ENCODE results near the gene ZNF684. TPM values are rescaled to one million over a fixed set of nuclear protein-coding genes. Genes with fewer than 3 reads are reported as not detected.

Gene ZNF684
- total RNA-seq, 4 donors from 2014 or later: 2.3 to 46.2 (median 4.4) TPM

DNA sequence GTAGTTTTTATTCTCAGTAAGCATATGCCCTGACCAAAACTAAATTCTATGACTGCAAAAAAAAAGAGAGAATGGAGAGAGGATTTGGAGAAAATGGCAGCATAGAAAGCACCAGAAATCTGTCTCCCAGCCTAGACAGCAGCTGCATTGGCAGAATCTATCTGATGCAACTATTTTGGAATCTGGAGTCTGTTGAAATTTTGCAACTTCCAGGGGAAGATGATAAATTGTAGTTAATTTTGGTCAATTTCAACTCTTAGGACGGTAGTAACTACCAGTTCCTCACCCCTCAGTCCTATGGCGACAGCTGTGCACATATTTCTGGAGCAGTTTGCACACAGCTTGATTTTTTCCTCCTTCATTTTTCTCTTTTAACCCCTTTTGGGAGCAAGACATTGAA lies 11.9 kb upstream of the ZNF684 start:
- no peak overlapping the region for H3K4me3 ChIP-seq
- no peaks in the 10 kb centered on the region for H3K27me3 ChIP-seq
- H3K27ac ChIP-seq: no peak overlapping the region
- H3K36me3 ChIP-seq: peaks cover 0 to 10% (median 0%) of the 10 kb centered on the region in 3 donors
- no peak for DNase-seq
- no peaks in the 10 kb centered on the region for H3K4me1 ChIP-seq
- peaks cover 0 to 11% (median 0%) of the 10 kb centered on the region in 4 donors for H3K9me3 ChIP-seq
- TF ChIP-seq, protein P1, sequence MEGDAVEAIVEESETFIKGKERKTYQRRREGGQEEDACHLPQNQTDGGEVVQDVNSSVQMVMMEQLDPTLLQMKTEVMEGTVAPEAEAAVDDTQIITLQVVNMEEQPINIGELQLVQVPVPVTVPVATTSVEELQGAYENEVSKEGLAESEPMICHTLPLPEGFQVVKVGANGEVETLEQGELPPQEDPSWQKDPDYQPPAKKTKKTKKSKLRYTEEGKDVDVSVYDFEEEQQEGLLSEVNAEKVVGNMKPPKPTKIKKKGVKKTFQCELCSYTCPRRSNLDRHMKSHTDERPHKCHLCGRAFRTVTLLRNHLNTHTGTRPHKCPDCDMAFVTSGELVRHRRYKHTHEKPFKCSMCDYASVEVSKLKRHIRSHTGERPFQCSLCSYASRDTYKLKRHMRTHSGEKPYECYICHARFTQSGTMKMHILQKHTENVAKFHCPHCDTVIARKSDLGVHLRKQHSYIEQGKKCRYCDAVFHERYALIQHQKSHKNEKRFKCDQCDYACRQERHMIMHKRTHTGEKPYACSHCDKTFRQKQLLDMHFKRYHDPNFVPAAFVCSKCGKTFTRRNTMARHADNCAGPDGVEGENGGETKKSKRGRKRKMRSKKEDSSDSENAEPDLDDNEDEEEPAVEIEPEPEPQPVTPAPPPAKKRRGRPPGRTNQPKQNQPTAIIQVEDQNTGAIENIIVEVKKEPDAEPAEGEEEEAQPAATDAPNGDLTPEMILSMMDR (IDR thresholded peaks at IDR 0.05): no peak
- no peak for TF ChIP-seq POLR2A (IDR thresholded peaks at IDR 0.05)

DNA sequence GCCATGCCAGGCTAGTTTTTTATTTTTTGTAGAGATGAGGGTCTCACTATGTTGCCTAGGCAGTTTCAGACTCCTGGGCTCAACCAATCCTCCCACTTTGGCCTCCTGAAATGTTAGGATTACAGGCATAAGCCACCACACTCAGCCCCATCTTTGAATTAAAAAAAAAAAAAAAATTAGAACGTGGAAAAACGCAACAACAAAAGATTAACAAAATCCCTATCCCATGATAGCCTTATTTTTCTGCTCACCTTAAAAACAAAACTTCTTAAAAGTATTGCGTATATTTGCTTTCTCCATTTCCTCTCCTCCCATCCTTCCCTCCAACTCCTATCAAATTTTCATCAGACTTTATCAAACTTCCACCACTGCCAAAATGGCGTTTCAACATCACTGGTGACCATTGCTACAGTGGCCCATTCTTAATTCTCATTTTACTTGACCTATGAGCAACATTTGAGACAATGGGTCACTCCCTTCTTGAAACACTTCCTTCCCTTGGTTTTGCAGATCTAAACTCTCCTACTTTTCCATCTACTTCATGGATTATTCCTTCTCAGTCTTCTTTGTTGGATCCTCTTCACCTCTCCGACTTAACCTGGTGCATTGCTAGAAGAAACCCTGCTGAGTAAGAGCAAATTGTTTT lies 579 bp upstream of the ZNF684 start:
- DNase-seq: no peak
- no peaks in the 10 kb centered on the region for H3K9me3 ChIP-seq
- H3K27me3 ChIP-seq: no peaks in the 10 kb centered on the region
- TF ChIP-seq, protein P1 (IDR thresholded peaks at IDR 0.05): no peak
- no peak for TF ChIP-seq POLR2A (IDR thresholded peaks at IDR 0.05)
- peak overlapping the region; percentile 63 to 82 (median 78) for H3K27ac ChIP-seq
- H3K4me1 ChIP-seq: peaks cover 0 to 15% (median 4%) of the 10 kb centered on the region in 4 donors
- no peaks in the 10 kb centered on the region for H3K36me3 ChIP-seq
- H3K4me3 ChIP-seq: peak overlapping the region; percentile 46 to 73 (median 64)

DNA sequence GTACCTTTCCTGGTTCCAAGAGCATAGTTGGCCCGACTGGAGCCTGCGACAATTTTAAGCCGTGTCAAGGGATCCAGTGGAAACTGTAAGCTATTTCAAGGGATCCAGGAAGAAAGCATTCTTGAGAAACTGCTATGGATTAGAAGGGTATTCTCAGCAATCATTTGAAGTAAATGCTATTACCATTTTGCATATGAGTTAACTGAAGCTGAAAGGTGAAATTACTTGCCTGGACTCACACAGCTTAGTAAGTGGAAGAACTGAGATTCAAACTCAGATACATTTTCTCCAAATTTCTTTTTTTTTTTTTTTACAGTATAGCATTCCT lies 589 bp downstream of the ZNF684 start:
- H3K4me1 ChIP-seq: peaks cover 0 to 15% (median 4%) of the 10 kb centered on the region in 4 donors
- H3K4me3 ChIP-seq: peak overlapping the region; percentile 46 to 73 (median 64)
- TF ChIP-seq, protein P1 (IDR thresholded peaks at IDR 0.05): no peak
- TF ChIP-seq POLR2A (IDR thresholded peaks at IDR 0.05): no peak
- H3K27ac ChIP-seq: peak overlapping the region; percentile 63 to 82 (median 78)
- DNase-seq: no peak
- no peaks in the 10 kb centered on the region for H3K36me3 ChIP-seq
- H3K27me3 ChIP-seq: no peaks in the 10 kb centered on the region
- H3K9me3 ChIP-seq: no peaks in the 10 kb centered on the region

DNA sequence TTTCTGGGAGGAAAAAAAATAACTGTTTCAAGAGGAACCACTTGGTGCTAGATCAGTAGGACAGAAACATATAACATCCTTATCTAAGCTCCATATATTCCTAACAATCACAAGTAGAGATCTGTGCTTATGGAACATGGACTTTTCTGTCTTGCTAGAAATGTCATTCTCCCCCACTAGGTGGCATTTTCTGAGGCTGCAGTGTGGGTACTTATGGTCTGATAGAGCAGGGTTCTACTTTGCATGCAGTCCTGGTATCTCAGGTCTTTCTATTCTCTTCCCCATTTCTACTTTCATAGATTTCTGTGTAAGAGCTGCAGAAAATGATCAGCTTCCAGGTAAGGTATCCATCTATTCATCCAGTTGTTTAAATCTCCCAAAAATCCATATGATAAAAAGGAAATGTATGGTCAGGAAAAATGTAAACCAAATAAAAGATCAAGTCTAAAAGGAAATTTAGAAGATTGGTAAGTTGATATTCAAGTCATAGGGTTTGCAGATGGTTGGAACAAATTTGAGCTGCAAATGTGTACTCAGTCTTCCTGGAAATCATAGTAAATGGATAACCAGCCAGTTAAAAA lies 1.5 kb downstream of the ZNF684 start:
- H3K36me3 ChIP-seq: no peaks in the 10 kb centered on the region
- no peak overlapping the region for H3K27ac ChIP-seq
- H3K4me1 ChIP-seq: peaks cover 0 to 15% (median 4%) of the 10 kb centered on the region in 4 donors
- H3K27me3 ChIP-seq: no peaks in the 10 kb centered on the region
- no peaks in the 10 kb centered on the region for H3K9me3 ChIP-seq
- peak in 1 of 3 donors; percentile 51 for DNase-seq
- H3K4me3 ChIP-seq: no peak overlapping the region
- TF ChIP-seq, protein P1 (IDR thresholded peaks at IDR 0.05): peak; percentile 32 to 60 (median 47)
- TF ChIP-seq POLR2A (IDR thresholded peaks at IDR 0.05): no peak

DNA sequence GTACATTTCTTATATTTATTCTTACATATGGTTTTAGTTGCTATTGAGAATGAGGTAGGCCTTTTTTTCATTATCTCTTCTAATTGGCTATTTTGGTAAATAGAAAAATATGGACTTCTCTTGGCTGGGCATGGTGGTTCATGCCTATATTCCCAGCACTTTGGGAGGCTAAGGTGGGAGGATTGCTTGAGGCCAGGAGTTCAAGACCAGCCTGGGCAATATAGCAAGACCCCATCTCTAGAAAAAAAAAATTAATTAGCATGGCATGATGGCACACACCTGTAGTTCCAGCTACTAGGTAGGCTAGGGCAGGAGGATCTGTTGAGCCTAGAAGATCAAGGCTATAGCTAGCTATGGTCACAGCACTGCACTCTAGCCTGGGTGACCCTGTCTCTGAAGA lies 3.2 kb downstream of the ZNF684 start:
- Histone ChIP-seq H3K27me3 (no peaks in the 10 kb centered on the region), H3K9me3 (no peaks in the 10 kb centered on the region), H3K4me1 (peaks cover 0 to 15% (median 4%) of the 10 kb centered on the region in 4 donors), H3K27ac (no peak overlapping the region), H3K36me3 (no peaks in the 10 kb centered on the region), H3K4me3 (no peak overlapping the region)
- no peak for DNase-seq
- no peak for TF ChIP-seq POLR2A (IDR thresholded peaks at IDR 0.05)
- TF ChIP-seq, protein P1 (IDR thresholded peaks at IDR 0.05): no peak

All from Peyer's patch (tissue), 4 donors.